GM19395 (cell line): Measurements from ENCODE around the gene STPG1.

Source experiments
- ATAC-seq: cut with Tn5 transposase; IDR thresholded peaks from one replicate; pipeline ENCODE4 v1.9.1; 2021; ENCODE audit warnings: mild to moderate bottlenecking, moderate library complexity; ENCODE audit not compliant: unreplicated experiment

STPG1 gene

GRCh38 chr1:24426744-24427544, 13.4 kb upstream of the STPG1 start:
- ATAC-seq = no peak

- ATAC-seq = no peak
Observed at GRCh38 chr1:24425922-24426321, 12.3 kb upstream of the STPG1 start.

GRCh38 chr1:24425441-24425840, 11.9 kb upstream of the STPG1 start:
- no peak for ATAC-seq

GRCh38 chr1:24424990-24425389, 11.4 kb upstream of the STPG1 start:
- ATAC-seq = no peak

- no peak for ATAC-seq
Observed at GRCh38 chr1:24424207-24424606, 10.6 kb upstream of the STPG1 start.

GRCh38 chr1:24421502-24421901, 7.9 kb upstream of the STPG1 start:
- ATAC-seq = no peak

GRCh38 chr1:24420547-24420946, 7.0 kb upstream of the STPG1 start:
- no peak for ATAC-seq

- ATAC-seq = no peak
Observed at GRCh38 chr1:24418898-24419628, 5.5 kb upstream of the STPG1 start.

- ATAC-seq = no peak
Observed at GRCh38 chr1:24417681-24418080, 4.1 kb upstream of the STPG1 start.

GRCh38 chr1:24416666-24417391, 3.2 kb upstream of the STPG1 start:
- no peak for ATAC-seq

- peak; percentile 26 for ATAC-seq
Observed at GRCh38 chr1:24415910-24416665, 2.5 kb upstream of the STPG1 start.

- ATAC-seq = peak; percentile 96
Observed at GRCh38 chr1:24415334-24415909, 1.8 kb upstream of the STPG1 start, which contains the start of gene NIPAL3. TSS of gene NIPAL3 (plus strand) at chr1:24415802. CDS start at chr1:24419548, 3,746 bp downstream.

GRCh38 chr1:24414775-24415333, 1.3 kb upstream of the STPG1 start:
- ATAC-seq = no peak

GRCh38 chr1:24412408-24412807, 1.2 kb downstream of the STPG1 start:
- ATAC-seq = no peak

- ATAC-seq = no peak
Observed at GRCh38 chr1:24411963-24412362, 1.6 kb downstream of the STPG1 start.

- ATAC-seq = no peak
Observed at GRCh38 chr1:24410750-24411149, 2.8 kb downstream of the STPG1 start.

GRCh38 chr1:24409535-24409934, 4.0 kb downstream of the STPG1 start:
- ATAC-seq = no peak

- no peak for ATAC-seq
Observed at GRCh38 chr1:24406788-24407187, 6.8 kb downstream of the STPG1 start.

- ATAC-seq = no peak
Observed at GRCh38 chr1:24403806-24404205, 9.8 kb downstream of the STPG1 start.

- ATAC-seq = no peak
Observed at GRCh38 chr1:24400065-24400464, 13.5 kb downstream of the STPG1 start.
